ENCODE data around the gene UROS.

DNA sequence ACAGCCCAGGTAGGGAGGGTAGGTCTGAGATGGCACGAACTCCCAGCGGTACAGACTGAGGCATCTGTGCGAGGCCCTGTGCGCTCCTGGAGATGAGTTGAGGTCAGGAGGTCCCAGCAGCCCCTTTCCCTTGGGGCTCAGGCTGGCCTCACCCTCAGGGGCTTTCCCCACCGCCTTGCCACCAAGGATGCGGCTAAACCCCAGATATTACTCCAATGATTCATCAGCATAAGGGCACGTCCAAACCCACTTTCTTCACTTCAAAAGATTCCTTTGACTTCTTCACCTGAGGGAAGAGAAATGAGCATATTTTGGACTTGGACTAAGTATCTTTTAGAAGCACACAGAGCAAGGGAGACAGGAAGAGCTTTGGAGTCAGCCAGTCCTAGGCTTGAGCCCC, 20.3 kb downstream of the UROS start:
- TF ChIP-seq, protein P1, sequence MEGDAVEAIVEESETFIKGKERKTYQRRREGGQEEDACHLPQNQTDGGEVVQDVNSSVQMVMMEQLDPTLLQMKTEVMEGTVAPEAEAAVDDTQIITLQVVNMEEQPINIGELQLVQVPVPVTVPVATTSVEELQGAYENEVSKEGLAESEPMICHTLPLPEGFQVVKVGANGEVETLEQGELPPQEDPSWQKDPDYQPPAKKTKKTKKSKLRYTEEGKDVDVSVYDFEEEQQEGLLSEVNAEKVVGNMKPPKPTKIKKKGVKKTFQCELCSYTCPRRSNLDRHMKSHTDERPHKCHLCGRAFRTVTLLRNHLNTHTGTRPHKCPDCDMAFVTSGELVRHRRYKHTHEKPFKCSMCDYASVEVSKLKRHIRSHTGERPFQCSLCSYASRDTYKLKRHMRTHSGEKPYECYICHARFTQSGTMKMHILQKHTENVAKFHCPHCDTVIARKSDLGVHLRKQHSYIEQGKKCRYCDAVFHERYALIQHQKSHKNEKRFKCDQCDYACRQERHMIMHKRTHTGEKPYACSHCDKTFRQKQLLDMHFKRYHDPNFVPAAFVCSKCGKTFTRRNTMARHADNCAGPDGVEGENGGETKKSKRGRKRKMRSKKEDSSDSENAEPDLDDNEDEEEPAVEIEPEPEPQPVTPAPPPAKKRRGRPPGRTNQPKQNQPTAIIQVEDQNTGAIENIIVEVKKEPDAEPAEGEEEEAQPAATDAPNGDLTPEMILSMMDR (IDR thresholded peaks at IDR 0.05; ENCODE audit: extremely low read depth in 1 of 2, insufficient read depth in 1 of 2, low read depth in 1 of 2, low read length in 2 of 2): no peak
- no peak for TF ChIP-seq EZH2 (IDR thresholded peaks at IDR 0.05; ENCODE audit: borderline replicate concordance, low read depth, low read length, severe bottlenecking)
- TF ChIP-seq POLR2AphosphoS5 (IDR thresholded peaks at IDR 0.05; ENCODE audit: insufficient read depth, low read depth, low read length): no peak
- no peak for TF ChIP-seq POLR2A (IDR thresholded peaks at IDR 0.05; ENCODE audit: low read depth, low read length)
- TF ChIP-seq, protein P2, sequence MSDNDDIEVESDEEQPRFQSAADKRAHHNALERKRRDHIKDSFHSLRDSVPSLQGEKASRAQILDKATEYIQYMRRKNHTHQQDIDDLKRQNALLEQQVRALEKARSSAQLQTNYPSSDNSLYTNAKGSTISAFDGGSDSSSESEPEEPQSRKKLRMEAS (IDR thresholded peaks at IDR 0.05; ENCODE audit: insufficient read depth, insufficient read length): no peak
- no peak for TF ChIP-seq FOS (IDR thresholded peaks at IDR 0.05; ENCODE audit: borderline replicate concordance, insufficient read depth, low read length)

Data from endothelial cell of umbilical vein (primary cell).